IMR-90 (cell line): Measurements from ENCODE around the gene RBMS3. TPM values are rescaled to one million over a fixed set of nuclear protein-coding genes. Genes with fewer than 3 reads are reported as not detected.
A peak's percentile ranks its signal among the peaks of the same experiment; 100 is the strongest.

Source experiments
- ATAC-seq: fragments of 200-7000 bp; cut with Tn5 transposase; 2 replicates; pipeline ENCODE4 v1.9.1; 2020; ENCODE audit warnings: low read depth, mild to moderate bottlenecking, moderate library complexity
- BruUV-seq: library from RNA; stranded (reverse); fragments of 400-500 nt; replicated peaks from 2 replicates; lab custom pipeline; 2021; lab: Mats Ljungman, UMichigan
- CTCF ChIA-PET: fragments of 300-600 bp; formaldehyde crosslinking; extraction: SDS; loops from one replicate; lab custom pipeline; 2021; ENCODE audit warnings: antibody characterized with exemption; lab: Yijun Ruan, JAX
- POLR2A ChIA-PET: fragments of 300-600 bp; sonication (Branson Sonifier 250); formaldehyde crosslinking; loops from one replicate; lab custom pipeline; 2022; ENCODE audit warnings: antibody characterized with exemption; ENCODE audit not compliant: unreplicated experiment; lab: Charles Lee
- DNase-seq: peaks from one replicate; pipeline ENCODE4 v3.0.0; 2013
- H2AFZ ChIP-seq: replicated peaks from 2 replicates; pipeline ENCODE3; 2013; ENCODE audit warnings: low read length, mild to moderate bottlenecking; ENCODE audit not compliant: poor library complexity
- H2AK5ac ChIP-seq: 2 replicates; pipeline ENCODE4 v1.6.1; 2013; ENCODE audit warnings: low read depth, low read length, inconsistent platforms
- H2AK9ac ChIP-seq: replicated peaks from 2 replicates; pipeline ENCODE3; 2013; ENCODE audit warnings: mild to moderate bottlenecking, low read depth, low read length, moderate library complexity; ENCODE audit not compliant: poor library complexity
- H2BK120ac ChIP-seq: 2 replicates; pipeline ENCODE4 v1.6.1; 2013; ENCODE audit warnings: low read depth, low read length, inconsistent platforms
- H2BK15ac ChIP-seq: 3 replicates; pipeline ENCODE4 v1.6.1; 2013; ENCODE audit warnings: low read depth, low read length, inconsistent platforms
- H2BK20ac ChIP-seq: 2 replicates; pipeline ENCODE4 v1.6.1; 2013; ENCODE audit warnings: low read depth, mild to moderate bottlenecking, inconsistent platforms, low read length, moderate library complexity
- H2BK5ac ChIP-seq: 2 replicates; pipeline ENCODE4 v1.6.1; 2013; ENCODE audit warnings: mild to moderate bottlenecking, low read depth, low read length, inconsistent platforms; ENCODE audit not compliant: poor library complexity, severe bottlenecking
- H3K14ac ChIP-seq: replicated peaks from 2 replicates; pipeline ENCODE4 v1.6.1; 2013; ENCODE audit warnings: low read depth, low read length, inconsistent platforms
- H3K18ac ChIP-seq: 2 replicates; pipeline ENCODE4 v1.6.1; 2013; ENCODE audit warnings: low read depth, low read length, control low read depth
- H3K23ac ChIP-seq: 2 replicates; pipeline ENCODE4 v1.6.1; 2013; ENCODE audit warnings: low read depth, low read length, inconsistent platforms
- H3K27ac ChIP-seq: 2 replicates; pipeline ENCODE4 v1.5.1; 2013; ENCODE audit warnings: mild to moderate bottlenecking, control low read depth, low read length; ENCODE audit not compliant: insufficient read depth
- H3K27me3 ChIP-seq: 2 replicates; pipeline ENCODE4 v1.6.1; 2013; ENCODE audit warnings: low read length; ENCODE audit not compliant: control insufficient read depth, insufficient read depth
- H3K36me3 ChIP-seq: 2 replicates; pipeline ENCODE4 v1.6.1; 2013; ENCODE audit warnings: low read length, mixed read lengths; ENCODE audit not compliant: control insufficient read depth, insufficient read depth
- H3K4ac ChIP-seq: 2 replicates; pipeline ENCODE4 v1.6.1; 2013; ENCODE audit warnings: low read depth, low read length, inconsistent platforms
- H3K4me1 ChIP-seq: 2 replicates; pipeline ENCODE4 v1.6.1; 2013; ENCODE audit warnings: low read length, mixed read lengths; ENCODE audit not compliant: control insufficient read depth, insufficient read depth
- H3K4me2 ChIP-seq: 2 replicates; pipeline ENCODE4 v1.6.1; 2013; ENCODE audit warnings: low read depth, mild to moderate bottlenecking, control low read depth, low read length, moderate library complexity
- H3K4me3 ChIP-seq: 2 replicates; pipeline ENCODE4 v1.5.1; 2013; ENCODE audit warnings: low read depth, mild to moderate bottlenecking, control low read depth, low read length, moderate library complexity; ENCODE audit not compliant: insufficient read depth
- H3K56ac ChIP-seq: 2 replicates; pipeline ENCODE4 v1.6.1; 2013; ENCODE audit warnings: low read length, inconsistent platforms; ENCODE audit not compliant: insufficient read depth; ENCODE audit errors: extremely low read depth
- H3K79me1 ChIP-seq, 2 experiments: 2 replicates each; pipeline ENCODE4 v1.6.1; 2013; ENCODE audit warnings: low read length in 2 of 2, inconsistent platforms in 1 of 2, low read depth in 1 of 2
- H3K9ac ChIP-seq: 2 replicates; pipeline ENCODE4 v1.6.1; 2013; ENCODE audit warnings: low read depth, low read length, control low read depth
- H3K9me1 ChIP-seq: 2 replicates; pipeline ENCODE4 v1.6.1; 2013; ENCODE audit warnings: low read length, inconsistent platforms; ENCODE audit not compliant: insufficient read depth
- H3K9me3 ChIP-seq: 2 replicates; pipeline ENCODE4 v1.6.1; 2013; ENCODE audit warnings: low read length; ENCODE audit not compliant: control insufficient read depth, insufficient read depth
- H4K20me1 ChIP-seq: 2 replicates; pipeline ENCODE4 v1.6.1; 2013; ENCODE audit warnings: low read length, inconsistent platforms; ENCODE audit not compliant: insufficient read depth
- H4K5ac ChIP-seq: 2 replicates; pipeline ENCODE4 v1.6.1; 2013; ENCODE audit warnings: mild to moderate bottlenecking, low read depth, low read length, control low read depth
- H4K8ac ChIP-seq, 2 experiments: 2 replicates each; pipeline ENCODE4 v1.6.1; 2013; ENCODE audit warnings: low read depth in 2 of 2, low read length in 2 of 2, control low read depth in 1 of 2, inconsistent platforms in 1 of 2
- H4K91ac ChIP-seq: 2 replicates; pipeline ENCODE4 v1.6.1; 2013; ENCODE audit warnings: low read depth, low read length, inconsistent platforms; ENCODE audit not compliant: insufficient read depth
- CEBPB ChIP-seq: IDR thresholded peaks from 2 replicates; pipeline ENCODE4 v1.6.1; 2012; ENCODE audit warnings: low read depth, low read length, improper control_type of control experiment
- CHD1 ChIP-seq: IDR thresholded peaks from 2 replicates; pipeline ENCODE4 v1.6.1; 2012; ENCODE audit warnings: low read depth, low read length, improper control_type of control experiment
- MAFK ChIP-seq: IDR thresholded peaks from 2 replicates; pipeline ENCODE4 v1.6.1; 2012; ENCODE audit warnings: low read depth, low read length, improper control_type of control experiment
- MXI1 ChIP-seq: IDR thresholded peaks from 2 replicates; pipeline ENCODE4 v1.6.1; 2012; ENCODE audit warnings: low read depth, mild to moderate bottlenecking, low read length, moderate library complexity, borderline replicate concordance
- NFE2L2 ChIP-seq: fragments of 150-350 bp; IDR thresholded peaks from 2 replicates; pipeline ENCODE4 v1.6.1; 2016; ENCODE audit warnings: low read depth, mild to moderate bottlenecking, low read length
- POLR2A ChIP-seq: IDR thresholded peaks from 2 replicates; pipeline ENCODE4 v1.6.1; 2012; ENCODE audit warnings: mild to moderate bottlenecking, low read depth, low read length
- RAD21 ChIP-seq: IDR thresholded peaks from 2 replicates; pipeline ENCODE4 v1.6.1; 2012; ENCODE audit warnings: low read length, improper control_type of control experiment
- RFX5 ChIP-seq: IDR thresholded peaks from 2 replicates; pipeline ENCODE4 v1.8.0; 2012; ENCODE audit warnings: low read depth, mild to moderate bottlenecking, low read length, moderate library complexity
- SMC3 ChIP-seq: fragments of 150-350 bp; IDR thresholded peaks from 2 replicates; pipeline ENCODE4 v1.6.1; 2016; ENCODE audit warnings: low read depth, mild to moderate bottlenecking, antibody characterized with exemption, low read length, moderate library complexity
- USF2 ChIP-seq: fragments of 150-350 bp; IDR thresholded peaks from 2 replicates; pipeline ENCODE4 v1.6.1; 2017; ENCODE audit warnings: mild to moderate bottlenecking, antibody characterized with exemption, low read length, low read depth
- WGBS, 2 experiments: methylation state at CpG; one replicate each; pipeline versions ENCODE4 v1.1.5 to v1.1.7; 2013; ENCODE audit warnings: missing lambda C conversion rate in 2 of 2; ENCODE audit not compliant: insufficient read length in 1 of 2; ENCODE audit errors: extremely low coverage in 2 of 2; 5-methylcytosine and 5-hydroxymethylcytosine counted together
- dilution Hi-C: fragments of 300-500 bp; cut with HindIII; formaldehyde crosslinking; loops from one replicate; pipeline ENCODE4 v1.14.3; 2018; ENCODE audit warnings: low sequenced_read_pairs; ENCODE audit not compliant: unreplicated experiment
- in situ Hi-C: fragments of 300-500 bp; cut with MboI; formaldehyde crosslinking; loops from 3 replicates; pipeline ENCODE4 v1.14.3; 2019; ENCODE audit warnings: low sequenced_read_pairs, inconsistent platforms, mixed read lengths
- intact Hi-C: fragments of 100-400 bp; cut with micrococcal nuclease; formaldehyde crosslinking; loops from 2 replicates; pipeline ENCODE4 v1.10.0; 2022
- polyA plus RNA-seq, 3 experiments: library from polyadenylated mRNA; depleted of rRNA; stranded (reverse); fragments of >200 nt; gene quantifications; 2 replicates each; pipeline ENCODE4 v1.2.3, GENCODE V29; 2012; ENCODE audit warnings: low replicate concordance in 1 of 3
- total RNA-seq: library from RNA; depleted of rRNA; stranded (reverse); fragments of >200 nt; gene quantifications from 2 replicates; pipeline ENCODE4 v1.2.3, GENCODE V29; 2012
- TF ChIP-seq, protein P1 (sequence below): fragments of 150-350 bp; IDR thresholded peaks from 2 replicates; pipeline ENCODE4 v1.6.1; 2016; ENCODE audit warnings: low read depth, mild to moderate bottlenecking, low read length, moderate library complexity, borderline replicate concordance
- TF ChIP-seq, protein P2 (sequence below): conservative IDR thresholded peaks from 2 replicates; pipeline ENCODE4 v1.5.1; 2012; ENCODE audit warnings: mild to moderate bottlenecking, low read depth, low read length, improper control_type of control experiment

Gene RBMS3
- total and polyA plus RNA-seq, 2 of the 4 experiments (the other 2 are of a cell fraction): 15.2 to 127 TPM

DNA sequence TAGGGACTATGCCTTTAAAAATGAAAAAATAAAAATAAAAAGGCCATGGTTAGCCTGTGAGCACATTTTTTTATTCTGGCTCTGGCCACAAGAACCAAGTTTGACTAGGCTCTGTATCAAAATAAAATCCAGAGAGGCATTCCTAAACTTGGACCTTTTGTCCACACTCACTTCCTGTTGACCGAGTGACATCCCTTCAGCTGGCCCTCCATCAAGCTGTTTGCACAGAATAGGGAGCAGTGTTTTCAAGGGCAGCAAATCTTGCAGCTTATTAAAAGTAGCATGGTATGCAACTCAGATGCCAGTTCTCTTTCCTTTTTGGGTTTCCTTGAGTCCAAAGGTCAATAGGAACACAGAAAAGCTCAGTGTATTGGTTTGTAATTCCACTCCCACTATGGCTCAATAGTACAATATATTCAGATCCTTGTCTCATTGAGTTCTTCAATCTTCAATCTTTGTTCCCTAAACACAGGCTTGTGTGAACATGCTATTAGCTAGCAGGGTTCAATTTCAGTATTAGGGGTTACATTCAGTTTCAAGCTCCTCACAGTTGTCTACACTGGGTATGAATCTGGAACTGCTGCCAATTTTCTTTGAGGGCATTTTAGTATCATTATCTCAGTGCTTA lies 244.5 kb downstream of the RBMS3 start:
- BruUV-seq: no TSS peak
- no peak overlapping the region for H2BK5ac ChIP-seq
- no peak overlapping the region for H2AK5ac ChIP-seq
- no peak overlapping the region for H3K4me2 ChIP-seq
- no peak overlapping the region for H4K8ac ChIP-seq
- H2BK15ac ChIP-seq: no peak overlapping the region
- no peak overlapping the region; the same call in 1 of the 2 replicates for H3K27ac ChIP-seq
- no peak overlapping the region for H3K56ac ChIP-seq
- TF ChIP-seq MXI1 (no peak), MAFK (no peak), RAD21 (no peak), CHD1 (no peak), SMC3 (no peak), NFE2L2 (no peak), RFX5 (no peak), POLR2A (no peak), CEBPB (no peak), USF2 (no peak)
- TF ChIP-seq, protein P1, sequence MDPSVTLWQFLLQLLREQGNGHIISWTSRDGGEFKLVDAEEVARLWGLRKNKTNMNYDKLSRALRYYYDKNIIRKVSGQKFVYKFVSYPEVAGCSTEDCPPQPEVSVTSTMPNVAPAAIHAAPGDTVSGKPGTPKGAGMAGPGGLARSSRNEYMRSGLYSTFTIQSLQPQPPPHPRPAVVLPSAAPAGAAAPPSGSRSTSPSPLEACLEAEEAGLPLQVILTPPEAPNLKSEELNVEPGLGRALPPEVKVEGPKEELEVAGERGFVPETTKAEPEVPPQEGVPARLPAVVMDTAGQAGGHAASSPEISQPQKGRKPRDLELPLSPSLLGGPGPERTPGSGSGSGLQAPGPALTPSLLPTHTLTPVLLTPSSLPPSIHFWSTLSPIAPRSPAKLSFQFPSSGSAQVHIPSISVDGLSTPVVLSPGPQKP: no peak
- TF ChIP-seq, protein P2, sequence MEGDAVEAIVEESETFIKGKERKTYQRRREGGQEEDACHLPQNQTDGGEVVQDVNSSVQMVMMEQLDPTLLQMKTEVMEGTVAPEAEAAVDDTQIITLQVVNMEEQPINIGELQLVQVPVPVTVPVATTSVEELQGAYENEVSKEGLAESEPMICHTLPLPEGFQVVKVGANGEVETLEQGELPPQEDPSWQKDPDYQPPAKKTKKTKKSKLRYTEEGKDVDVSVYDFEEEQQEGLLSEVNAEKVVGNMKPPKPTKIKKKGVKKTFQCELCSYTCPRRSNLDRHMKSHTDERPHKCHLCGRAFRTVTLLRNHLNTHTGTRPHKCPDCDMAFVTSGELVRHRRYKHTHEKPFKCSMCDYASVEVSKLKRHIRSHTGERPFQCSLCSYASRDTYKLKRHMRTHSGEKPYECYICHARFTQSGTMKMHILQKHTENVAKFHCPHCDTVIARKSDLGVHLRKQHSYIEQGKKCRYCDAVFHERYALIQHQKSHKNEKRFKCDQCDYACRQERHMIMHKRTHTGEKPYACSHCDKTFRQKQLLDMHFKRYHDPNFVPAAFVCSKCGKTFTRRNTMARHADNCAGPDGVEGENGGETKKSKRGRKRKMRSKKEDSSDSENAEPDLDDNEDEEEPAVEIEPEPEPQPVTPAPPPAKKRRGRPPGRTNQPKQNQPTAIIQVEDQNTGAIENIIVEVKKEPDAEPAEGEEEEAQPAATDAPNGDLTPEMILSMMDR: no peak
- no peak overlapping the region; the same call in 1 of the 2 replicates for H4K5ac ChIP-seq
- in situ Hi-C loops: no loop called here
- H2BK20ac ChIP-seq: no peak overlapping the region
- H3K9me3 ChIP-seq: no peaks in the 10 kb centered on the region
- peaks cover 26 to 44% of the 10 kb centered on the region in 2 experiments for H3K79me1 ChIP-seq
- no peak overlapping the region for H3K23ac ChIP-seq
- H3K18ac ChIP-seq: peak overlapping the region; percentile 15; the same call in 1 of the 2 replicates
- POLR2A ChIA-PET: no interaction called here
- H3K9ac ChIP-seq: no peak overlapping the region
- peak; percentile 18 for DNase-seq
- H3K9me1 ChIP-seq: 0 out of 2 replicates have a peak, but pooled peaks cover 6% of the 10 kb centered on the region
- no peak overlapping the region for H3K14ac ChIP-seq
- H3K4ac ChIP-seq: no peak overlapping the region
- H4K91ac ChIP-seq: no peak overlapping the region
- CTCF ChIA-PET: interaction anchor here (0.6 kb wide), 1 partner anchor 235 kb away, joined by 3 read pairs; no protein-coding TSS in a partner anchor
- dilution Hi-C loops: no loop called here
- no peaks in the 10 kb centered on the region for H3K36me3 ChIP-seq
- WGBS, 2 experiments: no CpG with 5 or more reads among the region's 1 CpG
- no peak overlapping the region for H3K4me3 ChIP-seq
- intact Hi-C loops: no loop called here
- H2AFZ ChIP-seq: no peak overlapping the region
- H3K4me1 ChIP-seq: peaks cover 7% of the 10 kb centered on the region
- no peaks in the 10 kb centered on the region for H3K27me3 ChIP-seq
- no peaks in the 10 kb centered on the region for H4K20me1 ChIP-seq
- no peak overlapping the region for H2AK9ac ChIP-seq
- H2BK120ac ChIP-seq: no peak overlapping the region
- peak; percentile 21; the same call in 1 of the 2 replicates for ATAC-seq
